K562 (cell line): ENCODE data around the gene TARBP1. TPM values are rescaled to one million over a fixed set of nuclear protein-coding genes. Genes with fewer than 3 reads are reported as not detected.
A peak's percentile ranks its signal among the peaks of the same experiment; 100 is the strongest.

Source experiments
- BACH1 ChIP-seq: fragments of 200-800 bp; sonication (Bioruptor generic); IDR thresholded peaks from 2 replicates; pipeline ENCODE4 v1.6.1; 2016; ENCODE audit warnings: missing genetic modification characterization, missing compliant biosample characterization
- CREM ChIP-seq: IDR thresholded peaks from 2 replicates; pipeline ENCODE4 v1.6.1; 2014; ENCODE audit warnings: antibody characterized with exemption, low read depth
- EZH2 ChIP-seq: IDR thresholded peaks from 2 replicates; pipeline ENCODE4 v1.6.1; 2012; ENCODE audit warnings: low read depth, mild to moderate bottlenecking, inconsistent platforms, low read length, borderline replicate concordance
- GTF2B ChIP-seq: IDR thresholded peaks from 2 replicates; pipeline ENCODE4 v1.6.1; 2011; ENCODE audit not compliant: insufficient read length; ENCODE audit errors: extremely low read depth
- HNRNPUL1 ChIP-seq: fragments of 200-400 bp; formaldehyde crosslinking; IDR thresholded peaks from 2 replicates; pipeline ENCODE4 v1.6.1; 2017; ENCODE audit warnings: low read length
- KAT8 ChIP-seq: fragments of 450-650 bp; IDR thresholded peaks from 2 replicates; pipeline ENCODE4 v1.6.1; 2016; ENCODE audit warnings: low read depth, mild to moderate bottlenecking
- TBL1XR1 ChIP-seq, 2 experiments: IDR thresholded peaks; 2 replicates each; pipeline ENCODE4 v1.6.1; 2012; ENCODE audit warnings: improper control_type of control experiment in 2 of 2, low read length in 2 of 2, mild to moderate bottlenecking in 1 of 2
- ZFP36 ChIP-seq: fragments of 150-350 bp; IDR thresholded peaks from 2 replicates; pipeline ENCODE4 v1.6.1; 2018; ENCODE audit warnings: low read length, low read depth; ENCODE audit not compliant: partially characterized antibody
- ZNF318 ChIP-seq, 2 experiments: fragments of 450-650 bp; IDR thresholded peaks; 2 replicates each; pipeline ENCODE4 v1.6.1; 2016; ENCODE audit warnings: mild to moderate bottlenecking in 2 of 2, borderline replicate concordance in 1 of 2, low read depth in 1 of 2, moderate library complexity in 1 of 2
- ZZZ3 ChIP-seq: fragments of 450-650 bp; IDR thresholded peaks from 2 replicates; pipeline ENCODE4 v1.6.1; 2016; ENCODE audit warnings: antibody characterized with exemption, mild to moderate bottlenecking, moderate library complexity
- polyA plus RNA-seq, 8 experiments: library from polyadenylated mRNA; depleted of rRNA in 4 of 8; stranded (reverse) in 5 of 8; unstranded in 3 of 8; fragments of >200 nt; fragmentation: Nextera tagmentation in 2 of 8; fragmentation: Illumina TruSeq in 1 of 8; extraction: Ambion mirVana in 2 of 8; extraction: Trizol in 1 of 8; gene quantifications; 2 replicates each; pipeline versions ENCODE4 v1.2.1 to v1.2.3, GENCODE V29; 2011 to 2014; ENCODE audit warnings: inconsistent platforms in 1 of 8, missing spikeins in 1 of 8
- total RNA-seq, 7 experiments: library from RNA; depleted of rRNA in 6 of 7; stranded (reverse); fragments of >200 nt in 6 of 7; fragmentation: Illumina TruSeq in 2 of 7; extraction: Trizol in 2 of 7; gene quantifications; 2 replicates each; pipeline versions ENCODE4 v1.2.1 to v1.2.3, GENCODE V29; 2011 to 2021; ENCODE audit warnings: low replicate concordance in 1 of 7
- TF ChIP-seq, protein P1 (sequence below): fragments of 450-650 bp; IDR thresholded peaks from one replicate; pipeline ENCODE4 v1.6.1; 2018; ENCODE audit warnings: mild to moderate bottlenecking, moderate library complexity; ENCODE audit not compliant: partially characterized antibody
- TF ChIP-seq, protein P2 (sequence below), 2 experiments: fragments of 200-800 bp in 1 of 2; sonication (Bioruptor generic) in 1 of 2; sonication (generic) in 1 of 2; formaldehyde crosslinking in 1 of 2; IDR thresholded peaks in 1 of 2; conservative IDR thresholded peaks in 1 of 2; 2 replicates each; pipeline versions ENCODE4 v1.5.0 to v1.6.1; 2016 to 2020; ENCODE audit warnings: missing compliant biosample characterization in 1 of 2, missing genetic modification characterization in 1 of 2, missing genetic modification reagents in 1 of 2
- TF ChIP-seq, protein P3 (sequence below): fragments of 250-450 bp; sonication (Bioruptor Pico); IDR thresholded peaks from 2 replicates; pipeline ENCODE4 v1.5.1; 2021; ENCODE audit warnings: mild to moderate bottlenecking

TARBP1 gene
- total and polyA plus RNA-seq, 9 of the 15 experiments (the other 6 are each of a cell fraction or from before 2014, with no cell fraction given): 8.8 to 48.0 (median 22.9) TPM

- TF ChIP-seq ZNF318 (IDR thresholded peaks at IDR 0.05; ENCODE audit: borderline replicate concordance in 1 of 2, low read depth in 1 of 2): no peak
- TF ChIP-seq TBL1XR1 (IDR thresholded peaks at IDR 0.05; ENCODE audit: low read length in 2 of 2): no peak
- TF ChIP-seq, protein P1, sequence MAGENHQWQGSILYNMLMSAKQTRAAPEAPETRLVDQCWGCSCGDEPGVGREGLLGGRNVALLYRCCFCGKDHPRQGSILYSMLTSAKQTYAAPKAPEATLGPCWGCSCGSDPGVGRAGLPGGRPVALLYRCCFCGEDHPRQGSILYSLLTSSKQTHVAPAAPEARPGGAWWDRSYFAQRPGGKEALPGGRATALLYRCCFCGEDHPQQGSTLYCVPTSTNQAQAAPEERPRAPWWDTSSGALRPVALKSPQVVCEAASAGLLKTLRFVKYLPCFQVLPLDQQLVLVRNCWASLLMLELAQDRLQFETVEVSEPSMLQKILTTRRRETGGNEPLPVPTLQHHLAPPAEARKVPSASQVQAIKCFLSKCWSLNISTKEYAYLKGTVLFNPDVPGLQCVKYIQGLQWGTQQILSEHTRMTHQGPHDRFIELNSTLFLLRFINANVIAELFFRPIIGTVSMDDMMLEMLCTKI: no peak
- no peak for TF ChIP-seq EZH2
- TF ChIP-seq HNRNPUL1: no peak
- no peak for TF ChIP-seq ZZZ3
- TF ChIP-seq, protein P2, sequence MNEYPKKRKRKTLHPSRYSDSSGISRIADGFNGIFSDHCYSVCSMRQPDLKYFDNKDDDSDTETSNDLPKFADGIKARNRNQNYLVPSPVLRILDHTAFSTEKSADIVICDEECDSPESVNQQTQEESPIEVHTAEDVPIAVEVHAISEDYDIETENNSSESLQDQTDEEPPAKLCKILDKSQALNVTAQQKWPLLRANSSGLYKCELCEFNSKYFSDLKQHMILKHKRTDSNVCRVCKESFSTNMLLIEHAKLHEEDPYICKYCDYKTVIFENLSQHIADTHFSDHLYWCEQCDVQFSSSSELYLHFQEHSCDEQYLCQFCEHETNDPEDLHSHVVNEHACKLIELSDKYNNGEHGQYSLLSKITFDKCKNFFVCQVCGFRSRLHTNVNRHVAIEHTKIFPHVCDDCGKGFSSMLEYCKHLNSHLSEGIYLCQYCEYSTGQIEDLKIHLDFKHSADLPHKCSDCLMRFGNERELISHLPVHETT (CRISPR knock-in tag; conservative IDR thresholded peaks at IDR 0.05 in 1 of 2, IDR thresholded peaks at IDR 0.05 in 1 of 2): peak in 1 of 2 experiments; percentile 93; a peak in 2 of 4 replicates
- TF ChIP-seq ZFP36: no peak
- no peak for TF ChIP-seq CREM
- no peak for TF ChIP-seq GTF2B
- TF ChIP-seq, protein P3, sequence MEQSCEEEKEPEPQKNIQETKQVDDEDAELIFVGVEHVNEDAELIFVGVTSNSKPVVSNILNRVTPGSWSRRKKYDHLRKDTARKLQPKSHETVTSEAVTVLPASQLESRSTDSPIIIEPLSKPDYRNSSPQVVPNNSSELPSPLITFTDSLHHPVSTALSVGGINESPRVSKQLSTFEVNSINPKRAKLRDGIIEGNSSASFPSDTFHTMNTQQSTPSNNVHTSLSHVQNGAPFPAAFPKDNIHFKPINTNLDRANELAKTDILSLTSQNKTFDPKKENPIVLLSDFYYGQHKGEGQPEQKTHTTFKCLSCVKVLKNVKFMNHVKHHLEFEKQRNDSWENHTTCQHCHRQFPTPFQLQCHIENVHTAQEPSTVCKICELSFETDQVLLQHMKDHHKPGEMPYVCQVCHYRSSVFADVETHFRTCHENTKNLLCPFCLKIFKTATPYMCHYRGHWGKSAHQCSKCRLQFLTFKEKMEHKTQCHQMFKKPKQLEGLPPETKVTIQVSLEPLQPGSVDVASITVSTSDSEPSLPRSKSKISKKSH (CRISPR knock-in tag): no peak
- peak; percentile 48; the same call in 1 of the 2 replicates for TF ChIP-seq BACH1 (tag)
- TF ChIP-seq KAT8: no peak
Observed at GRCh38 chr1:234361102-234361603, 117.8 kb downstream of the TARBP1 start (continued).
